ENCODE measurements around the gene SULT4A1. TPM values are rescaled to one million over a fixed set of nuclear protein-coding genes. Genes with fewer than 3 reads are reported as not detected.
A peak's percentile ranks its signal among the peaks of the same experiment; 100 is the strongest.

SULT4A1 gene, protein sequence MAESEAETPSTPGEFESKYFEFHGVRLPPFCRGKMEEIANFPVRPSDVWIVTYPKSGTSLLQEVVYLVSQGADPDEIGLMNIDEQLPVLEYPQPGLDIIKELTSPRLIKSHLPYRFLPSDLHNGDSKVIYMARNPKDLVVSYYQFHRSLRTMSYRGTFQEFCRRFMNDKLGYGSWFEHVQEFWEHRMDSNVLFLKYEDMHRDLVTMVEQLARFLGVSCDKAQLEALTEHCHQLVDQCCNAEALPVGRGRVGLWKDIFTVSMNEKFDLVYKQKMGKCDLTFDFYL
- total RNA-seq (2021; fragmentation: NEBNext Ultra II Directional; extraction: Animal tissue kit (Norgen Biotek cat#: 25700)), result not detected
- long read RNA-seq, result 0 reads

DNA sequence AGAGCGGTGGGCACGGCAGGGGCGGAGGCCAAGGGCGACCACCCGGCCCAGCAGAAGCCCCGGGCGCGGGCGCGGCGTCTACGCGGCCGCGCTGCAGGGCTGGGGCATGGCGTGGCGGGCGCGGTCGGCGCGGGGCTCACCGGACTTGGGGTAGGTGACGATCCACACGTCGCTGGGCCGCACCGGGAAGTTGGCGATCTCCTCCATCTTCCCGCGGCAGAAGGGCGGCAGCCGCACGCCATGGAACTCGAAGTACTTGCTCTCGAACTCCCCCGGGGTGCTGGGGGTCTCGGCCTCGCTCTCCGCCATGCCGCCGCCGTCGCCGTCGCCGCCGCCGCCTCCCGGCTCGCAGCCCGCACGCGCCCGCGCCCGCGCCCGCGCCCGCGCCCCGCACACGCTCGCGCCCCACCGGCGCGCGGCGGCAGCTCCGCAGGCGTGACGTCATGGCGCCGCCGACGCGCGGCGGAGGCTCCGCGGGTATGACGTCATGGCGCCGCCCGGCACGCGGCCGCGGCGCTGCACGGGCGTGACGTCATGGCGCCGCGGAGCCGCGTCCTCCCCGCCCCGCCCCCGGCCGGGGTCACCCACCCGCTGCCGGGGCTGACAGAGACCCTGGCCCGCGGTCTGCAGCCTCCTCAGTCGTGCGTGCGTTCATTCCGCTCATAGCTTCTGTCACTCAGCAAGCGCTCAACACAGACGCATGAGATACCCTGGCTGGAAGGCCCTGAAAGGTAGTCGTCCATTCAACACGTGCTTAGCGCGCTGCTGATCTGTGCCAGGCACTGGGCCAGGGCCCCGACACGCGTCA is at the start of gene SULT4A1:
TSS of gene SULT4A1 (minus strand) at position 440 of the 808 bp plus-strand sequence. CDS start at position 309, 131 bp downstream.
- H3K4me1 Mint-ChIP-seq (ENCODE audit: low read depth), result no peaks in the 10 kb centered on the region
- peaks cover 32% of the 10 kb centered on the region for H3K27me3 Mint-ChIP-seq (ENCODE audit: insufficient read depth)
- H3K4me3 Mint-ChIP-seq, result no peak within 1 kb of the TSS
- no peak for DNase-seq
- no peaks in the 10 kb centered on the region; the same call in 1 of the 2 replicates for H3K36me3 Mint-ChIP-seq (ENCODE audit: low read depth)
- TF ChIP-seq, protein P1, sequence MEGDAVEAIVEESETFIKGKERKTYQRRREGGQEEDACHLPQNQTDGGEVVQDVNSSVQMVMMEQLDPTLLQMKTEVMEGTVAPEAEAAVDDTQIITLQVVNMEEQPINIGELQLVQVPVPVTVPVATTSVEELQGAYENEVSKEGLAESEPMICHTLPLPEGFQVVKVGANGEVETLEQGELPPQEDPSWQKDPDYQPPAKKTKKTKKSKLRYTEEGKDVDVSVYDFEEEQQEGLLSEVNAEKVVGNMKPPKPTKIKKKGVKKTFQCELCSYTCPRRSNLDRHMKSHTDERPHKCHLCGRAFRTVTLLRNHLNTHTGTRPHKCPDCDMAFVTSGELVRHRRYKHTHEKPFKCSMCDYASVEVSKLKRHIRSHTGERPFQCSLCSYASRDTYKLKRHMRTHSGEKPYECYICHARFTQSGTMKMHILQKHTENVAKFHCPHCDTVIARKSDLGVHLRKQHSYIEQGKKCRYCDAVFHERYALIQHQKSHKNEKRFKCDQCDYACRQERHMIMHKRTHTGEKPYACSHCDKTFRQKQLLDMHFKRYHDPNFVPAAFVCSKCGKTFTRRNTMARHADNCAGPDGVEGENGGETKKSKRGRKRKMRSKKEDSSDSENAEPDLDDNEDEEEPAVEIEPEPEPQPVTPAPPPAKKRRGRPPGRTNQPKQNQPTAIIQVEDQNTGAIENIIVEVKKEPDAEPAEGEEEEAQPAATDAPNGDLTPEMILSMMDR (IDR thresholded peaks at IDR 0.05), result no peak
- no peak within 1 kb of the TSS for H3K27ac Mint-ChIP-seq
- H3K9me3 Mint-ChIP-seq, result no peaks in the 10 kb centered on the region

DNA sequence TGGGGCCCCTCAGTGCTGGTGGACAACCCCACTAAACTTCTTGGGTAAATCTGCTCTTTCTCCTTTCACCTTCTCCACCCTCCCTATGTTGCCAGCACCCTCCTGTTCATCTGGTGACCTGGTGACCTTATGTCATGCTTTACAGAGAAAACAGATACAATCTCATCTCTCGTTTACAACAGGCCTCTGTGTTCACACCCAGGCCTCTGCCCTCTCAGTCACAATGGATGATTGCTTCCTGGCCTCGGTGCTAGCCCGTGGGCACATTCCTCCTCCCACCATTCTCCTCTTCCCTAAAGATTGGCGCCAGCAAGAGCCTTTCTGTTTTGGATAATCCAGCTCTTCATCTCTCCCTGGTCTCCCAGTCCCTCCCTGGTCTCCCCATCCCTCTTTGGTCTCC is 49.0 kb upstream of the SULT4A1 start:
- peaks cover 14% of the 10 kb centered on the region for H3K4me1 Mint-ChIP-seq (ENCODE audit: low read depth)
- TF ChIP-seq, protein P1 (IDR thresholded peaks at IDR 0.05), result no peak
- no peak overlapping the region for H3K27ac Mint-ChIP-seq
- no peaks in the 10 kb centered on the region for H3K36me3 Mint-ChIP-seq (ENCODE audit: low read depth)
- DNase-seq, result no peak
- H3K27me3 Mint-ChIP-seq (ENCODE audit: insufficient read depth), result peaks cover 9% of the 10 kb centered on the region
- H3K9me3 Mint-ChIP-seq, result no peaks in the 10 kb centered on the region; the same call in 1 of the 2 replicates
- H3K4me3 Mint-ChIP-seq, result no peak overlapping the region

DNA sequence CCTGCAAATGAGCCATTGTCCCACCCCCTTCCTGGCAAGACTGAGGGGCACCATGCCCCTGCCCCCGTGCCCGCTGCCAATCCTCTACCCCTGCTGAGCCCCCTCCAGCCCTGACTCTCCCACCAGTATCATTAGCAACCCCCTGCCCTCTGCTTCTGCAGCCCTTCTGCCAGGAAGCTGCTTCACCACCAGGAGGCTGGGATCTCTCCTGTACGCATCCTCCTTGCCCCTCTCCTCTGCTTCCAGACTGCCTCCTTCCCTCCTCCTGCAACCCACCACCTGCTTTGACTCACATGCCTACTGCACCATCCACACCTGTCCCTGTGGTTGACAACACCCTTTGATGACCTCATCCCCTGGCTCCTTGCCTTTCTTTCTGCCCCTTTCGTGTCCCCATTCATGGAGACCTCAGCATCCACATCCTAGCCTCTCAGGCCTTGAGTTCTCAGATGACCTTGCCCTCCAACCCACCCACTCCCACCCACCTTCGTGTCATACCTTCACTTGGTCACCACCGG is 47.9 kb upstream of the SULT4A1 start:
- no peak for DNase-seq
- no peaks in the 10 kb centered on the region for H3K36me3 Mint-ChIP-seq (ENCODE audit: low read depth)
- no peak overlapping the region for H3K4me3 Mint-ChIP-seq
- H3K4me1 Mint-ChIP-seq (ENCODE audit: low read depth), result 0 out of 2 replicates have a peak, but pooled peaks cover 5% of the 10 kb centered on the region
- peaks cover 9% of the 10 kb centered on the region for H3K27me3 Mint-ChIP-seq (ENCODE audit: insufficient read depth)
- no peaks in the 10 kb centered on the region; the same call in 1 of the 2 replicates for H3K9me3 Mint-ChIP-seq
- TF ChIP-seq, protein P1 (IDR thresholded peaks at IDR 0.05), result peak; percentile 9; the same call in 1 of the 2 replicates
- H3K27ac Mint-ChIP-seq, result no peak overlapping the region

DNA sequence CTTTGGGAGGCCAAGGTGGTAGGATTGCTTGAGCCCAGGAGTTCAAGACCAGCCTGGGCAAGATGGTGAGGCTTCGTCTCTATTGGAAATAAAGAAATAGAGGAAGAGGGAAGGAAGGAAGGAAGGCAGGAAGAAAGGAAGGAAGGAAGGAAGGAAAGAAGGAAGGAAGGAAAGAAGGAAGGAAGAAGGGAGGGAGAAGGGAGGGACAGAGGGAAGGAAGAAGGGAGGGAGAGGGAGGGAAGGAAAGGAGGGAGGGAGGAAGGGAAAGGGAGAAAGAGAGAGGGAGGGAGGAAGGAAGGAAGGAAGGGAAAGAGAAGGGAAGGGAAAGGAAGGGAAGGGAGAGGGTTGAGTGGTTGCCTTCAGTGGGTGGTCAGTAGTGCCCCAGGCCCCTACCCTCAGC is 47.4 kb upstream of the SULT4A1 start:
- no peaks in the 10 kb centered on the region for H3K36me3 Mint-ChIP-seq (ENCODE audit: low read depth)
- no peaks in the 10 kb centered on the region; the same call in 1 of the 2 replicates for H3K9me3 Mint-ChIP-seq

DNA sequence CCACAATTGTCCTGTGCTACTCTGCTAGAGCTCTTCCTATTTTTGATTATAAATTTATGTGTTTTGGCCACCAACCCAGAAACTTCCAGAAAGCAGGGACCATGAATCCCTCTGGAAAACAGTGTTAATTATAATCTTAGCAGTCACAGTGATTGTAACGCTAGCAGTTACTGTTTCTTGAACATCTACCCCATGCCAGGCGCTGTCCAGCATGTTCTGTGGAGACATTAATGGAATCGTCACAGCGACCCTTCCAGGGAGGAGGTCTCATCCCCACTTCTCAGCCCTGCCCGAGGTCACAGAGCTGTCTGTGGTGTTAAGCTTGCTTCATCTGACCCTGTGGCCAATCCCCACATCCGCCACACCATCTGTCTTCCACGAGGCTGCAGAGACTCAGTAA is 43.4 kb upstream of the SULT4A1 start:
- no peak overlapping the region for H3K27ac Mint-ChIP-seq
- H3K27me3 Mint-ChIP-seq (ENCODE audit: insufficient read depth), result peaks cover 4% of the 10 kb centered on the region
- TF ChIP-seq, protein P1 (IDR thresholded peaks at IDR 0.05), result no peak
- H3K36me3 Mint-ChIP-seq (ENCODE audit: low read depth), result no peaks in the 10 kb centered on the region
- H3K4me1 Mint-ChIP-seq (ENCODE audit: low read depth), result peaks cover 33% of the 10 kb centered on the region
- no peak overlapping the region for H3K4me3 Mint-ChIP-seq
- DNase-seq, result no peak
- no peaks in the 10 kb centered on the region for H3K9me3 Mint-ChIP-seq

More for the DNA sequence above, 47.4 kb upstream of the SULT4A1 start:
- H3K4me1 Mint-ChIP-seq (ENCODE audit: low read depth), result 0 out of 2 replicates have a peak, but pooled peaks cover 5% of the 10 kb centered on the region
- peaks cover 9% of the 10 kb centered on the region for H3K27me3 Mint-ChIP-seq (ENCODE audit: insufficient read depth)
- DNase-seq, result no peak
- no peak overlapping the region for H3K27ac Mint-ChIP-seq
- TF ChIP-seq, protein P1 (IDR thresholded peaks at IDR 0.05), result no peak
- H3K4me3 Mint-ChIP-seq, result no peak overlapping the region

Data from HFFc6 (cell line).